ENCODE results near the gene VAT1L. TPM values are rescaled to one million over a fixed set of nuclear protein-coding genes. Genes with fewer than 3 reads are reported as not detected.

Gene VAT1L
- total and polyA plus RNA-seq, 2 experiments from 2014 or later: 3.1 to 5.9 TPM

- WGBS (ENCODE audit: low lambda C conversion rate, missing lambda C conversion rate): 77% methylated on average over 6 of the region's 6 CpGs
- DNase-seq (ENCODE audit: low spot score): no peak
These were observed 181.5 kb downstream of the VAT1L start for GRCh38 chr16:77969861-77970260.

GRCh38 chr16:77970371-77970770 lies 182.0 kb downstream of the VAT1L start:
- Histone ChIP-seq H3K4me3 (no peak overlapping the region), H3K9me3 (ENCODE audit: low read depth) (no peaks in the 10 kb centered on the region), H3K79me2 (no peaks in the 10 kb centered on the region), H3K27ac (no peak overlapping the region), H3K4me1 (ENCODE audit: insufficient read depth) (no peaks in the 10 kb centered on the region), H3K27me3 (peaks cover 12% of the 10 kb centered on the region), H2AFZ (no peak overlapping the region), H3K4me2 (no peak overlapping the region), H4K20me1 (ENCODE audit: insufficient read depth, poor library complexity, severe bottlenecking) (no peaks in the 10 kb centered on the region), H3K36me3 (replicated peaks; ENCODE audit: insufficient read depth, low read depth) (no peaks in the 10 kb centered on the region), H3K9me2 (replicated peaks; ENCODE audit: insufficient read depth) (no peaks in the 10 kb centered on the region)
- no peak for DNase-seq (ENCODE audit: low spot score)
- TF ChIP-seq CTCF (IDR thresholded peaks at IDR 0.05; ENCODE audit: poor library complexity) (no peak), EZH2 (IDR thresholded peaks at IDR 0.05; ENCODE audit: borderline replicate concordance) (no peak), EZH2phosphoT487 (IDR thresholded peaks at IDR 0.05; ENCODE audit: low read depth, severe bottlenecking, unreplicated experiment) (no peak)

More at GRCh38 chr16:77969861-77970260, 181.5 kb downstream of the VAT1L start:
- Histone ChIP-seq H3K27ac (no peak overlapping the region), H3K9me2 (replicated peaks; ENCODE audit: insufficient read depth) (no peaks in the 10 kb centered on the region), H3K9me3 (ENCODE audit: low read depth) (no peaks in the 10 kb centered on the region), H3K36me3 (replicated peaks; ENCODE audit: insufficient read depth, low read depth) (no peaks in the 10 kb centered on the region), H3K4me1 (ENCODE audit: insufficient read depth) (no peaks in the 10 kb centered on the region), H2AFZ (no peak overlapping the region), H3K79me2 (no peaks in the 10 kb centered on the region), H3K4me3 (no peak overlapping the region), H3K27me3 (peaks cover 12% of the 10 kb centered on the region), H3K4me2 (no peak overlapping the region), H4K20me1 (ENCODE audit: insufficient read depth, poor library complexity, severe bottlenecking) (no peaks in the 10 kb centered on the region)
- TF ChIP-seq EZH2phosphoT487 (IDR thresholded peaks at IDR 0.05; ENCODE audit: low read depth, severe bottlenecking, unreplicated experiment) (no peak), CTCF (IDR thresholded peaks at IDR 0.05; ENCODE audit: poor library complexity) (no peak), EZH2 (IDR thresholded peaks at IDR 0.05; ENCODE audit: borderline replicate concordance) (no peak)

- TF ChIP-seq EZH2 (IDR thresholded peaks at IDR 0.05; ENCODE audit: borderline replicate concordance) (no peak), CTCF (IDR thresholded peaks at IDR 0.05; ENCODE audit: poor library complexity) (peak; percentile 84)
- Histone ChIP-seq H3K9me3 (ENCODE audit: low read depth) (no peaks in the 10 kb centered on the region), H3K4me3 (no peak overlapping the region), H3K36me3 (replicated peaks; ENCODE audit: insufficient read depth, low read depth) (no peaks in the 10 kb centered on the region), H3K4me1 (ENCODE audit: insufficient read depth) (no peaks in the 10 kb centered on the region), H3K27ac (no peak overlapping the region), H4K20me1 (ENCODE audit: insufficient read depth, poor library complexity, severe bottlenecking) (no peaks in the 10 kb centered on the region), H3K27me3 (peaks cover 12% of the 10 kb centered on the region), H3K4me2 (no peak overlapping the region), H3K9me2 (replicated peaks; ENCODE audit: insufficient read depth) (no peaks in the 10 kb centered on the region), H3K79me2 (no peaks in the 10 kb centered on the region), H2AFZ (no peak overlapping the region)
- DNase-seq (ENCODE audit: low spot score): peak; percentile 91
- WGBS (ENCODE audit: low lambda C conversion rate, missing lambda C conversion rate): 32% methylated on average over 16 of the region's 16 CpGs
These were observed 183.1 kb downstream of the VAT1L start for GRCh38 chr16:77971306-77972061.
